Activated naive CD8-positive, alpha-beta T cell treated with anti-CD3 and anti-CD28 coated beads, Interleukin-2, amount 10 ng/mL, durations not matched to agents 7 days and 5 days (primary cell): ENCODE measurements around the gene SRPK3. TPM values are rescaled to one million over a fixed set of nuclear protein-coding genes. Genes with fewer than 3 reads are reported as not detected.

ENCODE experiments used
- ATAC-seq: fragments of 150-1000 bp; cut with Tn5 transposase; one replicate; pipeline ENCODE4 v1.10.0; 2021; ENCODE audit warnings: low read depth, moderate library complexity
- POLR2A ChIA-PET: fragments of 350-600 bp; sonication (Branson Sonifier 250); formaldehyde crosslinking; loops from one replicate; lab custom pipeline; 2021; ENCODE audit warnings: antibody characterized with exemption; lab: Charles Lee
- DNase-seq: peaks from one replicate; pipeline ENCODE4 v3.0.0; 2021
- H3K27ac Mint-ChIP-seq: one replicate; pipeline ENCODE4 v1.8.0; 2022; ENCODE audit warnings: mild to moderate bottlenecking, mixed read lengths
- H3K27me3 Mint-ChIP-seq: one replicate; pipeline ENCODE4 v1.8.0; 2022; ENCODE audit warnings: mild to moderate bottlenecking, moderate library complexity, mixed read lengths
- H3K36me3 Mint-ChIP-seq: one replicate; pipeline ENCODE4 v1.8.0; 2021; ENCODE audit warnings: mild to moderate bottlenecking, mixed read lengths
- H3K4me1 Mint-ChIP-seq: one replicate; pipeline ENCODE4 v1.8.0; 2021; ENCODE audit warnings: mixed read lengths
- H3K4me3 Mint-ChIP-seq: one replicate; pipeline ENCODE4 v1.8.0; 2022; ENCODE audit warnings: mild to moderate bottlenecking, moderate library complexity, mixed read lengths
- H3K9me3 Mint-ChIP-seq: one replicate; pipeline ENCODE4 v1.8.0; 2021; ENCODE audit warnings: mixed read lengths
- total RNA-seq, 2 experiments: library from RNA; stranded (reverse); gene quantifications; one replicate each; pipeline ENCODE4 v1.2.3, GENCODE V29; 2021

The SRPK3 gene
- total RNA-seq, 2 experiments from 2014 or later = not detected

- no peak overlapping the region for H3K27ac Mint-ChIP-seq
- H3K4me1 Mint-ChIP-seq = peaks cover 24% of the 10 kb centered on the region
- H3K27me3 Mint-ChIP-seq = peaks cover 12% of the 10 kb centered on the region
- DNase-seq (no peak), ATAC-seq (no peak)
- POLR2A ChIA-PET = no interaction called here
- no peak overlapping the region for H3K4me3 Mint-ChIP-seq
- no peaks in the 10 kb centered on the region for H3K36me3 Mint-ChIP-seq
- no peaks in the 10 kb centered on the region for H3K9me3 Mint-ChIP-seq
These were observed 40.2 kb downstream of the SRPK3 start for GRCh38 chrX:153821066-153821465.

DNA sequence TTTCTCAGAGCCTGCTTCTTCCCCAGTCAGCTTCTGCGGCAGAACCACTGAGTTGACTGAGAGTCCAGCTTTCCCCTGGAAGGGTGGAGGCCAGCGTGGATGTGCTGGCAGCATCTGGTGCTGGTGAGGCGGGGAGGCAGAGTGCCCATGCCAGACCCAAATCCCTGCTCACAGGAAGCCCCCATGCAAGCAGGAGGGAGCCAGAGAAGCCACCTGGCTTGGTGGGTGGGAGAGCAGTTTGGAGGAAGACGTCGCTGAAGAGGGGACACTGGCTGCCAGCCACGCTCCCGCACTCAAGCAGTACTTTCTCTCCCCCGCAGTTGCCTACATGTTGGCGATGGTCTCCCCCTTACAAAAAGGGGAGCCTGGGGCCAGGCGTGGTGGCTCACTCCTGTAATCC lies 43.5 kb downstream of the SRPK3 start:
- DNase-seq (no peak), ATAC-seq (no peak)
- H3K36me3 Mint-ChIP-seq = no peaks in the 10 kb centered on the region
- H3K4me1 Mint-ChIP-seq = peaks cover 18% of the 10 kb centered on the region
- peaks cover 31% of the 10 kb centered on the region for H3K27me3 Mint-ChIP-seq
- POLR2A ChIA-PET = no interaction called here
- H3K4me3 Mint-ChIP-seq = no peak overlapping the region
- H3K9me3 Mint-ChIP-seq = no peaks in the 10 kb centered on the region
- no peak overlapping the region for H3K27ac Mint-ChIP-seq

GRCh38 chrX:153825042-153825441 lies 44.2 kb downstream of the SRPK3 start:
- H3K4me1 Mint-ChIP-seq = peaks cover 18% of the 10 kb centered on the region
- ATAC-seq (no peak), DNase-seq (no peak)
- H3K27ac Mint-ChIP-seq = no peak overlapping the region
- no peaks in the 10 kb centered on the region for H3K9me3 Mint-ChIP-seq
- POLR2A ChIA-PET = no interaction called here
- no peak overlapping the region for H3K4me3 Mint-ChIP-seq
- H3K36me3 Mint-ChIP-seq = no peaks in the 10 kb centered on the region
- peaks cover 27% of the 10 kb centered on the region for H3K27me3 Mint-ChIP-seq

DNA sequence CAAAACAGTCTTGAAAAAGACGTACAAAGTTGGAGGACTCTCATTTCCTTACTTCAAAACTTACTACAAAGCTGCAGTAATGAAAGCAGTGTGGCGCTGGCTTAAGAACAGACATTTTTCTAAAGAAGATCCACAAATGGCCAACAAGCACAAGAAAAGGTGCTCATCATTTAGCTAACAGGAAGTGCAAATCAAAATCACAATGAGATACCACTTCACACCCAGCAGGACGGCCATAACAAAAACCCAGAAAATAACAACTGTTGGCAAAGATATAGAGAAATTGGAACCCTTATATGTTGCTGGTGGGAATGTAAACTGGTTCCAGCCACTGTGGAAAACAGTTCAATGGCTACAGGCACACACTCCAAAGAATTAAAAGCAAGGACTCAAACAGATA lies 46.2 kb downstream of the SRPK3 start:
- no peak for DNase-seq
- Mint-ChIP-seq H3K4me3 (no peak overlapping the region), H3K27me3 (peaks cover 35% of the 10 kb centered on the region), H3K36me3 (no peaks in the 10 kb centered on the region), H3K9me3 (no peaks in the 10 kb centered on the region), H3K27ac (no peak overlapping the region), H3K4me1 (peaks cover 12% of the 10 kb centered on the region)
- POLR2A ChIA-PET = no interaction called here
- ATAC-seq = no peak

DNA sequence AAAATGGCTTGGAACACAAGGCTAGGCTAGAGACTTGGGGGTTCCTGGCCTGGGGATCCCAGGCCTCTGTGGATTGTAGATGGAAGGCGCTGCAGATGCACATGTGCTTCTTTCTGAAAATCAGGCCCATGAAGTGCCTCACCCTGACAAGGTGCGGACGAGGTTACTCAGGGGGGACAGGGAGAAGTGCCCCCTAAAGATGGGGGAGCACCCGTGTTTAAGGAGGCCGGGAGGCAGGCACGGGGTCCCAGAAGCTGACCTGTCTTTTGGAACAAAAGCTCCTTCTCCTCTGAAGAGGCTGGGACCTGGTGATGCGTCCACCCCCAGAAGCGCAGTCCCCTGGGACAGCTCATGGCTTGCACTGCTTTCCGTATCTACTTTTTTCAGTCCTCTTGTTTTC lies 47.1 kb downstream of the SRPK3 start:
- ATAC-seq (no peak), DNase-seq (no peak)
- Mint-ChIP-seq H3K27me3 (peaks cover 39% of the 10 kb centered on the region), H3K4me3 (no peak overlapping the region), H3K9me3 (no peaks in the 10 kb centered on the region), H3K4me1 (peaks cover 5% of the 10 kb centered on the region), H3K36me3 (no peaks in the 10 kb centered on the region), H3K27ac (no peak overlapping the region)
- POLR2A ChIA-PET = no interaction called here

- Mint-ChIP-seq H3K4me1 (peaks cover 5% of the 10 kb centered on the region), H3K27ac (no peak overlapping the region), H3K36me3 (no peaks in the 10 kb centered on the region), H3K4me3 (no peak overlapping the region), H3K27me3 (peaks cover 43% of the 10 kb centered on the region), H3K9me3 (no peaks in the 10 kb centered on the region)
- DNase-seq (no peak), ATAC-seq (no peak)
- POLR2A ChIA-PET = no interaction called here
These were observed 47.5 kb downstream of the SRPK3 start for GRCh38 chrX:153828308-153828707.

DNA sequence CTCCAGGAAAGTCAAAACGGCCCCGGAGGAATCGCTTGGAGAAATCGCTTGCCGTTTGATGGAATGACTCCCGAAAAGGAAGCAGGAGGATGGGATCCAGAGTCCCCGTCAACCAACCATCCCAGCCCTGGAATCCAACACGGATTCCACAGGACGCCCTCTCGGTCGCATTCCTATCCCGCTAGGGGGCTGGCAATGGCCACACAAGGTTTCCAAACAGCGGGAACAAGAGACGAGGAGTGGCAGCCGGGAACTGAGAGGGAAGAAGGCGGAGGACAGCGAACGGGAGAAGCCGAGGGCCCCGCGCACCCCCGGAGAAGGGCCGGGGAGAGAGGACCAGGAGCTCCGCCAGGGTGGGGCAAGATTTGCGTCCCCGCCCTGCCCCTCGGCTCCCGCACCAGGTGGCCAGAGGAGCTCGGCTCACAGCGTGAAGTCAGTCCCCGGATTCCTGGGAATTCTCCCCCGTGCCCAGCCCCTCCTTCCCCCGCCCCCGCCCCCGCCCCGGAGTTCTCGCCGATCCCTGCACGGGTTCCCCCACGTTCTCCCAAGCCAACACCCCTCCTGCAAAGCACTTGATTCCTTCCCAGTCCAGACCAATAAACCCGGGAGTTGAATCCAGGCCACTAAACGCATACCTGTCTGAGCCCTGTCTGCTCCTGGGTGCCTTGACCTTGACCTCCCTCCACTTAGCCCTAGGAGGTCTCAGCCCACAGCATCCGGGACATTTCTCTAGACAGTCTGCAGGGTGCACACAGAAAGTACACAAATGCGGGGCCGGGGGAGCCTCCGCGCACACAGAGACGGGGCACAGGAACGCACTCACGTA lies 48.1 kb downstream of the SRPK3 start:
- Mint-ChIP-seq H3K36me3 (no peaks in the 10 kb centered on the region), H3K27ac (no peak overlapping the region), H3K4me1 (peaks cover 5% of the 10 kb centered on the region), H3K27me3 (peaks cover 39% of the 10 kb centered on the region), H3K9me3 (no peaks in the 10 kb centered on the region), H3K4me3 (no peak overlapping the region)
- ATAC-seq = no peak
- no peak for DNase-seq
- POLR2A ChIA-PET = no interaction called here

- peaks cover 41% of the 10 kb centered on the region for H3K27me3 Mint-ChIP-seq
- peaks cover 5% of the 10 kb centered on the region for H3K4me1 Mint-ChIP-seq
- H3K36me3 Mint-ChIP-seq = no peaks in the 10 kb centered on the region
- POLR2A ChIA-PET = no interaction called here
- DNase-seq = no peak
- no peak for ATAC-seq
- no peaks in the 10 kb centered on the region for H3K9me3 Mint-ChIP-seq
- H3K4me3 Mint-ChIP-seq = no peak overlapping the region
- no peak overlapping the region for H3K27ac Mint-ChIP-seq
These were observed 48.6 kb downstream of the SRPK3 start for GRCh38 chrX:153829549-153829798.

- Mint-ChIP-seq H3K36me3 (no peaks in the 10 kb centered on the region), H3K27ac (no peak within 1 kb of the TSS), H3K4me1 (peaks cover 5% of the 10 kb centered on the region), H3K9me3 (no peaks in the 10 kb centered on the region), H3K27me3 (peaks cover 41% of the 10 kb centered on the region), H3K4me3 (no peak within 1 kb of the TSS)
- POLR2A ChIA-PET = no interaction called here
- no peak for ATAC-seq
- no peak for DNase-seq
These were observed 49.2 kb downstream of the SRPK3 start, which contains the start of gene PDZD4 for GRCh38 chrX:153829799-153830639. Gene PDZD4 (minus strand): TSS chrX:153830544. CDS start chrX:153830298, 246 bp downstream.

DNA sequence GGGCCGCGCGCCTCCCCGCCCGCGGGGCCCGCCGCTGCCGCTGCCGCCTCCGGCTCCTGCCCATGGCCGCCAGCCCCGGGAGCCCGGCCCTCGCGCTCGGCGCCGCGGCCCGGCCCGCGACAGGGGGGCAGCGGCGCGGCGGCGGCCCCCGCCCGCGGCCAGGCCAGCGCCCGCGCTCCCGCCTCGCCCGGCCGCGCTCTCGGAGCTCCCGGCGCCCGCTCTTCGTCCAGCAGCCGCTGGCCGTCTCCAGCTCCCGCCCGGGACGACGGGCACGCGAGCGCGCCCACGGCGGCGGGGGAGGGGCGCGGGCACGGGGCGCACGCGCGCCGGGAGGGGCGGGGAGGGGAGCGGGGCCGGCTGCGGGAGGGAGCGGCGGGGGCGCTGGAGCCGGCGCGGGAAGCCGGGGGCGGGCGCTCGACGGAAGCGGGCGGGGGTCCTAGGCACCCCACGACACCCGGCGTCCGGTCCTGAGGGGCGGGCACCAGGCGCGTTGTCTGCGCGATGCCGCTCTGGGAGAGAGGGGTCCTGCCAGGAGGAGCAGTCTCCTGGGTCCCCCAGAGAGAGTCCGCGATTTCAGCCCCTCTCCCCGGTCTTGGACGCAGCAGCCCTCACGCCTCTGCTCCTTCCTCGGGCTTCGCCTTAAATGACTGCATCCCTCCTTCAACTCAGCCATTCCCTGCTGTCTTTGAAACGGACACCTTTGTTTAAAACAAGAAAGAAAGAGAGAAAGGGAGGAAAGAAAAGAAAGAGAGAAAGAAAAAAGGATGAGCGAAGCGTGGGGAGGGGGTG lies 50.0 kb downstream of the SRPK3 start:
- H3K9me3 Mint-ChIP-seq = no peaks in the 10 kb centered on the region
- DNase-seq = no peak
- H3K36me3 Mint-ChIP-seq = no peaks in the 10 kb centered on the region
- no peak overlapping the region for H3K4me3 Mint-ChIP-seq
- peaks cover 41% of the 10 kb centered on the region for H3K27me3 Mint-ChIP-seq
- POLR2A ChIA-PET = no interaction called here
- H3K27ac Mint-ChIP-seq = no peak overlapping the region
- peaks cover 5% of the 10 kb centered on the region for H3K4me1 Mint-ChIP-seq
- no peak for ATAC-seq

GRCh38 chrX:153831429-153832150 lies 50.7 kb downstream of the SRPK3 start:
- no peak for DNase-seq
- POLR2A ChIA-PET = no interaction called here
- Mint-ChIP-seq H3K27ac (no peak overlapping the region), H3K4me1 (peaks cover 5% of the 10 kb centered on the region), H3K36me3 (no peaks in the 10 kb centered on the region), H3K27me3 (peaks cover 41% of the 10 kb centered on the region), H3K4me3 (no peak overlapping the region), H3K9me3 (no peaks in the 10 kb centered on the region)
- ATAC-seq = no peak

- H3K36me3 Mint-ChIP-seq = no peaks in the 10 kb centered on the region
- H3K9me3 Mint-ChIP-seq = no peaks in the 10 kb centered on the region
- ATAC-seq (no peak), DNase-seq (no peak)
- peaks cover 31% of the 10 kb centered on the region for H3K27me3 Mint-ChIP-seq
- POLR2A ChIA-PET = no interaction called here
- H3K27ac Mint-ChIP-seq = no peak overlapping the region
- H3K4me3 Mint-ChIP-seq = no peak overlapping the region
- peaks cover under 1% of the 10 kb centered on the region for H3K4me1 Mint-ChIP-seq
These were observed 51.9 kb downstream of the SRPK3 start for GRCh38 chrX:153832728-153833127.
